HFF-Myc (cell line): ENCODE measurements around the gene CARD10.
"Not testable (repeated sequence)": the region's sequence is repeated elsewhere in the genome, so short reads cannot be mapped to it uniquely, and the experiment has no call there.

Experiments
- DNase-seq: peaks from one replicate; pipeline ENCODE4 v3.0.0-alpha.2; 2011; ENCODE audit warnings: low read depth; ENCODE audit errors: extremely low read depth
- H3K4me3 ChIP-seq: replicated peaks from 2 replicates; pipeline ENCODE4 v1.5.1; 2011; ENCODE audit warnings: low read depth, mild to moderate bottlenecking, control low read depth, low read length
- CTCF ChIP-seq: IDR thresholded peaks from 2 replicates; pipeline ENCODE4 v1.5.1; 2012; ENCODE audit warnings: mild to moderate bottlenecking, low read depth, low read length, control low read depth; ENCODE audit errors: missing control alignments

The CARD10 gene

GRCh38 chr22:37552524-37553163 lies 33.4 kb upstream of the CARD10 start:
- no peak for TF ChIP-seq CTCF
- H3K4me3 ChIP-seq: no peak overlapping the region
- peak; percentile 38 for DNase-seq

- DNase-seq: no peak
- TF ChIP-seq CTCF: no peak
- H3K4me3 ChIP-seq: no peak overlapping the region
These were observed 32.8 kb upstream of the CARD10 start for GRCh38 chr22:37551981-37552380.

GRCh38 chr22:37550921-37551320 lies 31.7 kb upstream of the CARD10 start:
- not testable (repeated sequence) for DNase-seq, H3K4me3 ChIP-seq

- H3K4me3 ChIP-seq: no peak overlapping the region
- TF ChIP-seq CTCF: peak; percentile 2
- no peak for DNase-seq
These were observed 30.5 kb upstream of the CARD10 start for GRCh38 chr22:37549704-37550059.

- H3K4me3 ChIP-seq: no peak overlapping the region
- TF ChIP-seq CTCF: no peak
- DNase-seq: no peak
These were observed 28.1 kb upstream of the CARD10 start for GRCh38 chr22:37547251-37547741.

GRCh38 chr22:37546437-37547250 lies 27.4 kb upstream of the CARD10 start:
- TF ChIP-seq CTCF: no peak
- peak overlapping the region; percentile 36 for H3K4me3 ChIP-seq
- no peak for DNase-seq

- TF ChIP-seq CTCF: no peak
- H3K4me3 ChIP-seq: peak overlapping the region; percentile 36
- DNase-seq: peak; percentile 79
These were observed 26.7 kb upstream of the CARD10 start for GRCh38 chr22:37545703-37546436.
